Kidney tubule cell (primary cell): ENCODE data around the gene IGSF9B.
A peak's percentile ranks its signal among the peaks of the same experiment; 100 is the strongest.

Experiments used
- DNase-seq: peaks from one replicate; pipeline ENCODE4 v3.0.0-alpha.2; 2018; ENCODE audit warnings: low spot score

The IGSF9B gene

DNA sequence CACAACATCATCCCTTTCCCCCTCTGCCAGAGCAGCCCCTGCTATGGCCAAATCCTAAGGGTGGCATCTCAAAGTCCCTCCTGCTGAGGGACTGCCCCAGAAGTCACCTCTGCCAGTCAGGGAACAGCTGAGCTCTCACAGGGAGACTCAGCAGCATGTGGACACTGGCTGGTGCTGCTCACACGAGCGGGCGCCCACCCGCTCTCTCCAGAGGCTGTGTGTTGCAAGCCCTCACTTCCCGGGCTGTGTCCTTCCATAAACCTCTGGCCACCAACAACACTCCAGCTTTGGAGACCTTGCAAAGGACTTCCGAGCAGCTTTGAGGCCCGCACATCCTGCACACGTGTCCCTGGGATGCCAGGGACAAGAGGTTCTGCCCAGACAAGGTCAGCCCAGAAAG, 2.8 kb downstream of the IGSF9B start:
- DNase-seq, result no peak

DNA sequence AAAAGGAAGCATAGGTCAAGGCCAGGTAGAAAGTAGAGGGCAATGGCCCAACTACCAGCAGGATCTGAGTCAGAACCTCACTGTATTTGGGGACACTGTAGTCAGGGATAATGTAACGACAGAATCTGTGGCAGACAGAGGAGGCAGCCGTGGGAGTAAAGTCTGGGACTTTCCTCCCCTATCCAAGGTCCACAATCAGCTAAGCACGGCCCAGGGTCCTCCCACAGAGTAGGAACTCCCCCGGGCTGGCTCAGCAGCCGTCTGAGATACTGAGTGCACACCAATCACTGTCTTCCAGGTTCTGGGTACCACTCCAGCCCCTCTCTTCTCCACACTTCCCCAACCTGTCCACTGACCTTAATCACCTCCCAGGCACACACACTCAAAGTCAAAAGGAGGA, 3.2 kb downstream of the IGSF9B start:
- DNase-seq, result no peak

DNA sequence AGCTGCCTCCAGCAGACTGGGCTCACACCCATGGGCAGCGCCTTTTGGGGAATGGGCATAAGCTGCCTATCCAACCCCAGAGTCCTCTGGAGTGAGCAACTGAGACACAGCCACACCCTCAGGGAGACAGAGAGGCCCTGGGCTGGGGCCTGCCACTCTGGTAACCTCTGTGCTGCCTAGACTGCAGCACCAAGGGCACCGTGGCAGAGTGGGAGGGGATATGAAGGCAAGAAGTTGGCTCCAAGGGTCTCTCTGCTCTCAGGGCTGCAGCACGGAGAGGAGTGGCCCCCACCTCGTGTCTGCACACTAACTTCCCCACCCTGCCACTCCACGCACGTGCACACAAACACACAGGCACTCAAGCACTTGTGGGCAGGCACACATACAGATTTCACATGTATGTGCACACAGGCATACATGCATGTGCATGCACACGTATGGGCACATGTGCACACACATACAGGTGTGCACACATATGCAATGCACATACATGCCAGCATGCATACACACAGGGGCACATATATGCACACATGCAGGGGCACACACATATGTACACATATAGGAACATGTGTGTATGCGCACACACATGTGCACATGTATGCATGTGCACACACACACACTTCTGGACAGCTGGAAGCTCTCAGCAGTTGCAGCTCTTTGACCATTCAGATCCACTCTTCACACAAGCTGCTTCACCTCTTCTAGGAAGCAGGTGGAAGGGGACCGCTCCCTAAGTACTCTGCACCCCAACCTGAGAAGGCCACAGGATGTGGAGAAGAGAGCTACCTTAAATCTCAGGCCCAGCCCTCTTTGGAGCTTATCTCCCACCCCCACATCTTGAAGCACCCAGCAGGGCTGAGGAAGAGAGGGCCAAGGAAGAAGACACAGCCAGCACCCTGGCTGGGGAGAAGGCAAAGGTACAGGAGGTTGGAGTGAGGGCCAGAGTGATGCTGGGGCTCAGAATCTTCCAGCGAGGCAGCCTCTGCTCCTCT, 4.3 kb downstream of the IGSF9B start:
- DNase-seq, result no peak

DNA sequence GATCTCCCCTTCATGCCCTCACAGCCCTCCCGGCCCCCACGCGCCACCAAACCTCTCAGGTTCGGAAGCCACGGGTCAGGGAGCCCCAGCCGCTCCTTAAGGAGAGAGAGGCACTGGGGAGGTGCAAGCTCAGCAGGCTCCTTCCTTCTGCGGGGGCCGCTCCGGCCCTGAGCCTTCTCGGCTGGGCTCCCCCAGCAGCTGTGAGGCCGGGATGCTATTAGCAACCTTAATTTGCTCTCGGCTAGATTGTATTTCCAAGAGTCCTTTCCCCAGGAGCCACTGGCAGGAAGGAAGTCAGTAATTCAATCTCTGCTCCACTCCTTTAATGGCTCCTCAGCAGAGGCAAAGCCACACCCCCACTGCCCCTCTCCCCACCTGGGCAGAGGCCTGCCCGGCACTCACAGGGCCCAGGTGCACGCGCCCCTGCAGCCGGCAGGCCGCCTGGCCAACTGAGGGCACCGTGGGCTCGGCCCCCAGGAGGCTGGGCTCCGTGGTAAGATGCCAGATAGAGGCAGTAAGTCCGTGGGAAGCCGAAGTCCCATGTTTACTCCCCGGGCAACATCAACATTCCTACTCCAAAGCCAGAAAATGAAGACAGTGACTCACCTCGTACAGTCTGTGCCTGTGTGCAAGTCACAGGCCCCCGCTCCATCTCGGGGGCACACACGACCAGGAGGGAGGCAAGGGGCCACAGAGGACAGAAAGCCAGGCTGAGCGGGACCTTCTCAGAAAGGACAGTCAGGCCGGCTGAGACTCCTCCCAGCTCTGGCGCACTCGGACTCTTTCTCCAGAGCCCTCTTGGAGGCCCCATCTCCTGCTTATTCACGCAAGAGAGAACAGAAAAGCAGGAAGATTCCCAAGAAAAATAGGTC, 5.2 kb downstream of the IGSF9B start:
- peak; percentile 48 for DNase-seq

DNA sequence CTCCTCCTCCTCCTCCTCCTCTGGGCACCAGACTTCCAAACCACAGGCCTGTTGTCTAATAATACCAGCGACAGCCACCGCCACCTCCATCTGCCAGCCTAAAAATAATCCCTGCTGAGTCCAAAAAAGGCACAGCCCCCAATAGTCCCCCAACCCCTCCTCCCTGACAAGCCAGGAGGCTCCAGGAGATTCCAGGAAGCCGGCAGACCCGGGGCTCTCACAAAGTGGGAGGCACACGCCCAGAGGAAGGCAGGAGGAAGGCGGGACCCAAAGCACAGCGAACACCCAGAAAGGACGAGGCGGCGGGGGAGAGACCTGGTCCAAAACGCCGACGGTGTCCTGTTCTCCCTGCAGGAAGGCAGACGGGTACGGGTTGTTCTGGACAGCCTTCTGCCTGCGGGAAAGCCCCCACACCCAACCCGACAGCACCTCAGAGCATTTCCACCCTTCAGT, 5.9 kb downstream of the IGSF9B start:
- no peak for DNase-seq

DNA sequence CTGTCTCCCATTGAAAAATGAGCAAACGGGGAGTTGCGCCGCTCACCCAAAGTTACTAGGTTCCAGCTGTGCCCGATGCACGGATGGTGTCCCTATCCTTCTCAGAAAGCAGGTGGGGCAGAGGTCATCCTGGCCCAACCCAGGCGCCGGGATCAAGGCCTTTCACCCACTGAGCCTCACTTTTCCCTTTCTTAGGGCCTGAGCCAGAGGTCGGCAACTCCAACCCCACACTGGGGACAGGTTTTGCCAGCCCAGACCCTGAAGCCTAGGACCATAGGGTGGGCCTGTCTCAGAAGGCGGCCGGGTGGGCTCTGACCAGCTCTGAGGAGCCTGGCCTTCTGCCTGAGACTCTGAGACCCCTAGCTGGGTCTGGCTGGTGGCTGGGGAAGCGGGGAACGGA, 6.3 kb downstream of the IGSF9B start:
- DNase-seq, result no peak

DNA sequence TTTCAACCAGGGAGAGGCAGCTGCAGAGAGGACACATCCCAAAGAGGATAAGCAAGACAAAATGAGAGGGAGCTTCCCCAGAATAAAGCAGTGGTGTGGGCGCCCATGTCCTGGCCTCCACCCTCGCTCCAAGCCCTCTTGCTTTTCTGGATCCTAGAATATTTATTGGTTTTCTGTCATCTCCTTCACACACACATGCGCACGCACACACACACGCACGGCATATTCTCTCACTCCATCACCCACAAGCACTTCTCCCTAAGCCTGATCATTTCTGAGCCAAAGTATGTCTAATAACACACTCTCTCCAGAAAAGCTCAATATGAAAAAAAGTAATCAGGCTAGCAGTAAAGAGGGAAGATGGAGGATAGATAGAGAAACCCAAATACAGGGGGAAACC, 7.6 kb downstream of the IGSF9B start:
- DNase-seq, result no peak

DNA sequence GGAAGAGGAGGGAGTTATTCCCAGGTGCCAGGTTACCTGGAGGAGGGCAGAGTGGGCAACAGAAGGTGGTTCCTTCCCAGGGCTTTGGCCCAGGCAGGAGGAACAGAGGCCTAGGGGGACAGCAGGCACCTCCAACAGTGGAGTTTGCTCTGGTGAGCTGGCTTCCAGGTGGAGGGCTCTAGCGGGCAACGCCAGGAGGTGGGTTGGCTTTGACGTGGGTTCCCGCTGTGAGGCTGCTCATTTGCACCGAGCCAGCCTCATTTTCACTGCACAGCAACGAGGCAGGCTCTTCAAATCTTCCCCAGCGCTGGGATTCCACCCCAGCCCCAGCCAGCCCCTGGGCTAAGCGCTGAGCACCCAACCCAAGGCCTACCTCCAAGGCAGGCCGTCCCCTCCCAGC, 8.1 kb downstream of the IGSF9B start:
- no peak for DNase-seq

DNA sequence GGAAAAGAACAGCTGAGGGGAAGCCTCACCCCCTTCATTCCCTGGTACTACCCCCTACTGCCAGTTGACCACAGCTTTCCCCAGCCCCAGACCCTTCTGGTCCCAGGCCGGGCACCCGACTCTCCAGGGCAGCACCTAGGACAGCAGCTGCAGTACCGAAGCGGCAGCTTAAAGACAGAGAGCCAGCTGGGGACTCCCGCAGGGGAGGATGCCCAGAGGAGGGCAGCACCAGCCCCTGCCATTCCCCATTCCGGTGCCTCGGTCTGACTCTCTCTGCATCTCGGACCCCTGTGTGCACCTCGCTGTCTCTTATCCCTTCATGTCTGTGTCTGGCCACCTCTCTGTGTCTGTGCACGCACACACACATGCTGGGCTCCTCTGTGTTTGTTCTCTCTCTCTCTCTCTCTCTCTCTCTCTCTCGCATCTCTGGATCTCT, 9.4 kb downstream of the IGSF9B start:
- DNase-seq, result peak; percentile 54

DNA sequence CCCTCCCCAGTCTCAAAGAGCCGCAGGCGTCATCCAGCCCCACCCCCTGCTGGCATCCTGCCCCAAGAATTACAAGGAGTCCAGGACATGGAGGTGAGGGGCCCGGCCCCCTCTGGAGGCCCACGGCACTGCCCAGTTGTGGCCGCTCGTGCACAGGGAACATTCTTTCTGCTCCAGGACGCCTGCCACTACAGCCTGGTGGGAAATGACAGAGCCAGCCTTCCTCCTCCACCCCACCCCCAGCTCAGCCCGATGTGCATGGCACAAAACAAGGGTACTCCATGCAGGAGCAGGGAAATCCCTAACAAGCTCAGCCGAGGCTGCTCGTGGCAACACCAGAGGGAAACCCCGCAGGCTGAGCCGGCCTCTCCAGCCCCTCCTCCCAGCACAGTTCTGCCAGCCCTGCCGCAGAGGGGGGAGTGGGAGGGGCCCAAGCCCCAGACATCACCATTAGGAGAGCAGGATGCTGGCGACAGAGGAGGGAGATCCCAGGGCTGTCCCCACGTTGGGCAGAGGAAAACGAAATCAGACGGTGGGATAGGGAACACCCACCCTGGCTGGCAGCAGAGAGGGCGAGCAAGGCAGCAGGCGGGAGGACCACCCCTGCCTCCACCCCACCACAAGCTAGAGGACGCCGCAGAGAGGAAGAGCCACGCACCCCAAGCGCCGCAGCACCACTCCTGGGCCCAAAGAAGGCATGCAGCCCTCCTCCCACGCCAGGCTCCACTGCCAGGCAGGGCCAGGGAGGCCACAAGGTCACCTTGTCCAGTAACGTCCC, 10.0 kb downstream of the IGSF9B start:
- no peak for DNase-seq

DNA sequence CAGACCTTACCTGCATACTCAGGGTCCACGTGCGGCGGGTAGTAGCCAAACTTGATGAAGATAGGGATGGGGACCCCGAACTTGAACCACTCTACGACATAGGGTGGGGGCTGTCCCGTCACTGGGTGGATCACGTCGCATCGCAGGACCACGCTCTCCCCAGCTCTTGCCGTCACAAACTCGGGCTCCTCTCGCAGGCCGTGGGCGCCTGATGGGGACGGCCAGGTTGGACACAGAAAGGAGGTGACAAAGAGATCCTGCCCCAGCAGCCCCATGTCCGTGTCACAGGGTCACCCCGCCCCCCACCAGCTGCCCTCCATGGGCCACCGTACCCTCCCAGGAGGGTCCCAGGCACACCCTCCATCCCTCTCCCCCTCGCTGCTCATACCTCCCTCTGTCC, 10.7 kb downstream of the IGSF9B start:
- no peak for DNase-seq

DNA sequence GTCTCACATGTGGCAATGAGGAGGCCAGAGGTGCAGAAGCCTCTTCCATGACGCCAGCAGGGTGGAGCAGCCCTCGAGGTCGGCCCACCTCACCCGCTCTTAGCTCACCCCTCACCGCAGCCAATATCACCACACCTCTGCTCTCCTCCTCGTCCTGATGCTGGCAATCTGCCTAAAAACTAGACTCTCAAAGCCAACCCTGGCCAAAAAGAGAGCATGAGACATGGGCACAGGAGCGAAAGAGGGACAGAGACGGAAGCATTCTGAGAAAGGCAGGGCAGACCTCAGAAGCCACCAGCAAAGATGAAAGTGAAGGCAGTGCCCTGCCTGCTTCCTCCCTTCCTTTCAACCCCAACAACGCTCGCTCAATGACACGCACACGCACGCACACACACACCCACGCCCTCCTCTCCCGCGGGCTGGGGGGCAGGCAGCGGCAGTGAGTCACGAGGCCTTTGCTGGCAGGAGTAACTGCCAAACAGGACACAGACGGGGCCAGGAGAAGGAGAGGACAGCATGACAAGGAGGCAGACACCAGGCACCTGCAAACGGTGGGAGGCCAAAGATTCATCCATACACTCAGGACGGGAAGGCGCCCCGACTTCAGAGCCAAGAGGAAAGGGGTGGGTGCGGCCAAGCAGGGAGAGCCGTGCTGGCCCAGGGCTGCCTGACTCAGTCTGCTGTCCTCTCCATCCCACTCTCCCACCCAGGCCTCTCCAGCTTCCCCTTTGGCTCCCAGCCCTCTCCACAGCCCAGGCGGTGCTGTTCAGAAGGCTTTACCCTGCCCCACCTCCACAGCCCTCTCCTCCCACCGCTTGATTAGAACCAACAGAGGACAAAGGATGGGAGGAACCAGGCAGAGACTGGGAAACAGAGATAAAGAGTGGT, 11.4 kb downstream of the IGSF9B start:
- no peak for DNase-seq

DNA sequence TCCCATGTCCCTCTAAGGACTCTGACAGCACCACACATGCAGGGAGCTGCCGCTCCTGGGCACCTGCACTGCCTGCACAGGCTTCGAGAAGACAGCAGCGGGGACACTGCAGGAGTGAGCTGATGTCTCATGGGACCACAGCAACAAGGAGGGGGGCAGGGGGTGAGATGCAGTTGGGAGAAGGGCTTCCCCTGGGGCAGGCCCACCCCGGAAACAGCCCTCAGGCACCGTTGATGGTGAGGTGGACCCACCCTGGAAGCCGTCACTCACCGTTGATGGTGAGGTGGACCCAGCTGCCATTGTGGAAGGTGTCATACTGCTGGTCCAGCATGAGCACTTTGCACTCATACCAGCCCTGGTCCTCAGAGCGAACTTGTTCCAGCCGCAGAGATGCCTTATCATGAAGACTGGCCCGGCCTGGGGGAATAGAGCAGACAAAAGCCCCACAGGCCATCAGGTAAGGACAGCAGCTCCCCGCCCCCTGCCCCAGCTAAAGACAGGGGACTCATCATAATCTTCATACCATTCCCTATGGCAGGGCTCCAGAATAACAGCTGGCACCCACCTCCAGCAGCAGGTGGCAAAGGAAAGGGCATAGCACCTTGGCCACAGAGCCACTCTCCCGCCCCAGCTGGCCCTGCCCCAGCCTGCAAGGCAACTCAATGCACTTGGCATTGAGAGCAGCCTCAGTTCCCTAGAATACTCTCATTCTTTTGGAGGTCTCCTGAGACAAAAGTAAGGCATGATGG, 12.6 kb downstream of the IGSF9B start:
- DNase-seq, result no peak

DNA sequence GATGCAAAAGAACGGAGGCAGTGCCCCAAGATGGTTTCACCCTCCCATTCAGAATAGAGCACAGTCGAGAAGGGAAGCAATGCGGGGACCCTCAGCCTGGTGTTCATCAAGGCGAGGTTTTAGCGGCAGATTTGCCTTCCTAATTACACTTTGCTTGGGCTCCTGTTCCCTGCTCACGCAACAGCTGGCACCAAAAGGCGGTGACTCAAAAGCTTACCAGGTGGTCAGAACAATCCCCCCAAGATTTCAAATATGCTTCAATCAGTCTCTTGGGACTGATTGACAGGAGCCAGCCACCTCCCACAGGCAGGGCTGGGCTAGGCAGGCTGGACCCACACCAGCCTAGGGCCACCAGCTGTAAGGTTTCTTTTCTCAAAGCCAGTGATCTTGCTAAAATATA, 14.2 kb downstream of the IGSF9B start:
- no peak for DNase-seq

DNA sequence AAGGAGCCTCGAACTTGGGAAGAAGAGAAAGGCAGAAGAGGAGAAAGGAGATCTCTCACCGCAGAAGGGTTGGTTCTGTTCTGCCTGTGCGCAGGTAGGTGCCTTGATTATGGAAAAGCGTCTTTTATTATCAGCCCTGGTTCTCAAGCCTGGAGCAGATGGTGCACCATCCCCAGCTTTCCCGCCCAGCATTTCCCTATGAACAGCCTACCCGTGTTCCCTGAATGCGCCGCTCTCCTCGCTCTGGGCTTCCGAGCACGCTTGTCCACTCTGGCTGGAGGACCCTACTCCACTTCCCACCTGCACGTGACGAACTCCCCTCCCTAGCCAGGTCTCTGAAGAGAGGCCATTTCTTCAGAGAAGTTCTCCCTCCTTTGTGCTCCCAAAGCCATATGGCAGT, 15.2 kb downstream of the IGSF9B start:
- no peak for DNase-seq

DNA sequence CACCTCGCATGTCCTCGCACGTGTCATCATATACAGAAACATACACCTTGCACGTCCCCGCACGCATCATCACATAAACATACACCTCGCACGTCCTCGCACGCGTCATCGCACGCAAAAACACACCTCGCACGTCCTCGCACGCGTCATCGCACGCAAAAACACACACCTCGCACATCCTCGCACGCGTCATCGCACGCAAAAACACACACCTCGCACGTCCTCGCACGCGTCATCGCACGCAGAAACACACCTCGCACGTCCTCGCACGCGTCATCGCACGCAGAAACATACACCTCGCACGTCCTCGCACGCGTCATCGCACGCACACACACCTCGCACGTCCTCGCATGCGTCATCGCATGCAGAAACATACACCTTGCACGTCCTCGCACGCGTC, 16.7 kb downstream of the IGSF9B start:
- no peak for DNase-seq

DNA sequence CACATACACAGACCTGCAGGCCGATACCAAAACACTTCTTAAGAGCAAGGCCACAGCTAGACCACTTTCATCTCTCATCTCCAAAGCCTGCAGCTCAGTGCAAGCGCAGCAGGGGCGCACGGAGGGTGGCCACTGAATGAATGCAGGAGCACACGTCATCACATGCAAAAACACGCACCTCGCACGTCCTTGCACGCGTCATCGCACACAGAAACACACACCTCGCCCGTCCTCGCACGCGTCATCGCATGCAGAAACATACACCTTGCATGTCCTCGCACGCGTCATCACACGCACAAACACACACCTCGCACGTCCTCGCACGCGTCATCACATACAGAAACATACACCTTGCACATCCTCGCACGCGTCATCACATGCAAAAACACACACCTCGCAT, 17.2 kb downstream of the IGSF9B start:
- DNase-seq, result no peak

DNA sequence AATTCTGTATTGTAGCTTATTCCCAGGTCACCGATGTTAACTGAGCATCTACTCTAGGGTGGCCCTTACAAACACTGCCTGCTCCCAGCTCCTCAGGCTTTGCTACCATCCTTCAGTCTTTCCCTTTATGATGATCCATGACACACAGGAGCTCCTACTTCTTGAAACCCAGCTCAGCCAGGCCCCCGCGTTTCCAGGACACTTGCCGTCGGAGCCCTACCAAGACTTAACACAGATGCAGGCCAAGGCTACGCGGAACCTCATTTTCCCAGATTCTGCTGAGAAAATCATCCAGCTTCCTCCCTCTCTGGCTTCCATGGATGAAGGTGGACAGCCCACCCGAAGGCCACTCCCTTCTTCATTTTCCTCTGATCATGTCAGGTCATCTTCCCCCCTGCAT, 18.6 kb downstream of the IGSF9B start:
- no peak for DNase-seq

DNA sequence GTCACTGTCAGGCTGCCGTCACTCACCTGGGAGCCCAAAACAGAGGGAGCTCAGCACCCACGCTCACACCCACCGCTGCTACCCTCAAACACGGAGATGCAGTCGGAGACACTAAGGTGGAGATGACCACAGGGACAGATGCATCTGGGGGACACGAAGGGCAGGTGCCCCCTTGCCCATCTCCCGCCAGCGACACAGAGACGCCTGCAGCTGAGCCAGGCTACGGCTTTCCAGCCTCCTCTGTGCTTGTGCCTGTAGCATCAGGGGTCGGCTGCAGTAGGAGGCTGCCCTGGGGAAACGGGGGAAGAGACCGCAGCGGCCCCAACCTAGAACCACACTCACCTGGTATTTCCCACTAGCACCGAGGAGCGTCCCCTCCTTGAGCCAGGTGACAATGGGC, 19.3 kb downstream of the IGSF9B start:
- DNase-seq, result no peak

DNA sequence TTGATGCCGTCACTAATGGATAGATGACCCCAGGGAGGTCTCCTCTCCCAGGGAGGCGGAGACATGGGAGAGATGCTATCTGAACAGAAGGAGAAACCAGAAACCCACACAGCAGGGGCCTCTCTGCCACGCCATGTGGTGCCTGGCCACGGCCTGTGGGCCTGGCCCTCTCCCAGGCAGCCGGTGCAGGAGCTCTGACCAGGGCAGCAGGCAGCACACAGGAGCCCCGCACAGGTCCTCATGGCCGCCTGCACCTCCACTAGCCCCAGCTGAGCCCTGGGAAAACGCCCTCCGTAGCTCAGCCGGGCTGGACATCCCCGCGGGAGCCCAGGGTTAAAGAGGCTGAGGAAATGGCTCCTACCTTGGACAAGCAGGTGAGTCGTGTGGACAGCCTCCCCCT, 19.8 kb downstream of the IGSF9B start:
- DNase-seq, result no peak
